ENCODE measurements around the gene ADAM15. TPM values are rescaled to one million over a fixed set of nuclear protein-coding genes. Genes with fewer than 3 reads are reported as not detected.
A peak's percentile ranks its signal among the peaks of the same experiment; 100 is the strongest.

ADAM15 gene
- total RNA-seq, 1 donor from 2014 or later: 15.7 TPM

DNA sequence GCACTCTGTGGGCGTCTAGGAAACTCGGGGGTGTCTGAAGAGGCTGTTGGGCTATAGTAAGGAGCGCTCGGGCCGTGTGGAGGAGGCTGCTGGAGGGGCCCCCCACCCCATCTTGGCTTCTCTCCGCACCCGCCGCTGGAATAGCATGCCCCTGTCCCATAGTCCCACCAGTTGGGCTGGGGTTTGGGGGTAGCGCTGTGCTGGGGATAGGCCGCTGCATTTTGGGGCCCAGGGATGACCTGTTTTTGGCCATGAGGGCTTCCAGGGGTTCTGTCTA, 28.0 kb downstream of the ADAM15 start:
- no peaks in the 10 kb centered on the region for H3K9me3 Mint-ChIP-seq
- H3K9me3 ChIP-seq (ENCODE audit: low read depth): no peaks in the 10 kb centered on the region
- no peak for DNase-seq (ENCODE audit: low spot score)
- H3K4me3 Mint-ChIP-seq: peak overlapping the region; percentile 94
- H3K4me1 Mint-ChIP-seq: peaks cover 53% of the 10 kb centered on the region
- peaks cover 78% of the 10 kb centered on the region for H3K27me3 ChIP-seq
- H3K4me1 ChIP-seq: peaks cover 31% of the 10 kb centered on the region
- no peaks in the 10 kb centered on the region for H3K36me3 Mint-ChIP-seq
- no peaks in the 10 kb centered on the region for H3K79me2 ChIP-seq (ENCODE audit: low read depth)
- peak overlapping the region; percentile 80 for H3K4me3 ChIP-seq
- TF ChIP-seq, protein P1, sequence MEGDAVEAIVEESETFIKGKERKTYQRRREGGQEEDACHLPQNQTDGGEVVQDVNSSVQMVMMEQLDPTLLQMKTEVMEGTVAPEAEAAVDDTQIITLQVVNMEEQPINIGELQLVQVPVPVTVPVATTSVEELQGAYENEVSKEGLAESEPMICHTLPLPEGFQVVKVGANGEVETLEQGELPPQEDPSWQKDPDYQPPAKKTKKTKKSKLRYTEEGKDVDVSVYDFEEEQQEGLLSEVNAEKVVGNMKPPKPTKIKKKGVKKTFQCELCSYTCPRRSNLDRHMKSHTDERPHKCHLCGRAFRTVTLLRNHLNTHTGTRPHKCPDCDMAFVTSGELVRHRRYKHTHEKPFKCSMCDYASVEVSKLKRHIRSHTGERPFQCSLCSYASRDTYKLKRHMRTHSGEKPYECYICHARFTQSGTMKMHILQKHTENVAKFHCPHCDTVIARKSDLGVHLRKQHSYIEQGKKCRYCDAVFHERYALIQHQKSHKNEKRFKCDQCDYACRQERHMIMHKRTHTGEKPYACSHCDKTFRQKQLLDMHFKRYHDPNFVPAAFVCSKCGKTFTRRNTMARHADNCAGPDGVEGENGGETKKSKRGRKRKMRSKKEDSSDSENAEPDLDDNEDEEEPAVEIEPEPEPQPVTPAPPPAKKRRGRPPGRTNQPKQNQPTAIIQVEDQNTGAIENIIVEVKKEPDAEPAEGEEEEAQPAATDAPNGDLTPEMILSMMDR (IDR thresholded peaks at IDR 0.05): no peak
- no peak for TF ChIP-seq EZH2phosphoT487 (IDR thresholded peaks at IDR 0.05)
- TF ChIP-seq EZH2 (IDR thresholded peaks at IDR 0.05): no peak
- H3K27ac Mint-ChIP-seq: peak overlapping the region; percentile 14
- peaks cover 21% of the 10 kb centered on the region for H4K20me1 ChIP-seq (ENCODE audit: low read depth)
- H3K4me2 ChIP-seq: peak overlapping the region; percentile 98
- no peak overlapping the region for H3K27ac ChIP-seq
- no peak overlapping the region for H3K9ac ChIP-seq
- H3K27me3 Mint-ChIP-seq (ENCODE audit: insufficient read depth, low read depth): peaks cover 49% of the 10 kb centered on the region
- no peaks in the 10 kb centered on the region for H3K36me3 ChIP-seq
- H2AFZ ChIP-seq (replicated peaks): peak overlapping the region; percentile 22
- peaks cover 66% of the 10 kb centered on the region for H3F3A ChIP-seq (ENCODE audit: low read depth)

GRCh38 chr1:155079487-155080311, 28.6 kb downstream of the ADAM15 start:
- H2AFZ ChIP-seq (replicated peaks): no peak overlapping the region
- no peaks in the 10 kb centered on the region for H3K9me3 ChIP-seq (ENCODE audit: low read depth)
- DNase-seq (ENCODE audit: low spot score): peak; percentile 46
- Mint-ChIP-seq H3K4me1 (peaks cover 58% of the 10 kb centered on the region), H3K4me3 (peak overlapping the region; percentile 94), H3K27ac (peak overlapping the region; percentile 14), H3K27me3 (ENCODE audit: insufficient read depth, low read depth) (peaks cover 52% of the 10 kb centered on the region), H3K36me3 (no peaks in the 10 kb centered on the region), H3K9me3 (no peaks in the 10 kb centered on the region)
- peaks cover 67% of the 10 kb centered on the region for H3F3A ChIP-seq (ENCODE audit: low read depth)
- no peak overlapping the region for H3K27ac ChIP-seq
- H3K27me3 ChIP-seq: peaks cover 78% of the 10 kb centered on the region
- peaks cover 21% of the 10 kb centered on the region for H4K20me1 ChIP-seq (ENCODE audit: low read depth)
- TF ChIP-seq, protein P1 (IDR thresholded peaks at IDR 0.05): no peak
- TF ChIP-seq EZH2 (IDR thresholded peaks at IDR 0.05) (peak; percentile 92), EZH2phosphoT487 (IDR thresholded peaks at IDR 0.05) (peak; percentile 62)
- no peak overlapping the region for H3K9ac ChIP-seq
- H3K79me2 ChIP-seq (ENCODE audit: low read depth): no peaks in the 10 kb centered on the region
- H3K4me2 ChIP-seq: peak overlapping the region; percentile 98
- H3K36me3 ChIP-seq: no peaks in the 10 kb centered on the region
- peak overlapping the region; percentile 80 for H3K4me3 ChIP-seq
- H3K4me1 ChIP-seq: peaks cover 34% of the 10 kb centered on the region

DNA sequence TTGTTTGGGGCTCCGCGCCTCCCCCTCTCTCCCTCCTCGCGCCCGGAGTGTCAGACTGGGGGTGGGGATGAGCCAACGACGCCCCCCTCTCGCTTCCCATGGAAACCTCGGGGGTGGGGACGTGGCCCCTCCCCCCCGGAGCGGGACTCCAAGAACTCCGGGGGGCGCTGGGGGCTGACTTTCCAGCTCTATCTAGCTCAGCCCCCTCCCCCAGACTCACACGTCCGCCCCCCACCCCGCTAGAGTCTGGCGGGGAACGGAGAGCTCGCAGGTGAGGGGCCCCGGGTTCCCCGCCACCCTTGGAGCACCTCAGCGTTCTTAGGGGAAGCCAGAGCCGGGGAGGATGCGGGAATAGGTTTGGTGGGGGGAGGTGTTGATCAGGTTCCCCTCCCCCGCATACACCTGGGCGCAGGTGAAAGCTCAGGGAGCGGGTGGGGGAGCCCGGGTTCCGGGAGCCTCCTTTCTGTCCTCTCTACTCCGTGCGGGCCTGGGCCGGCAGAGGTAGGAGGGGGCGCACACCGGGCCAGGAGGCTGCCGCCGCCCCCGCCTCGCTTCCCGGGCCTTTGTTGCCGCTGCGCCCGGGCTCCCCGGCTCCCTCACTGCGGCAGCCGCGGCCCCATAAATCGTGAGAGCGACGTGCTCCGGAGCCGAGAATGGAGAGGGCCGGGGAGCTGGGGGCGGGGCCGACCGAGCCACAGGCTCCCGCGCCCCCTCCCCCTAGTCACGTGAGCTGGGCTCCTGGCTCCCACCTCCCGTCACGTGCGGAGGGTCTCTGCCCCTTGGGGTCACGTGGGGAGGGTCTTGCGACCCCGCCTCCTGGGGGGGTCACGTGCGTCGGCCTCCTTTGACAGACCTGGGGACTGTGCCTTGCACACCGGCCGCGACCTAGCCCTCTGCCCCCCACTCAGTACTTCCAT, 29.5 kb downstream of the ADAM15 start:
- peak overlapping the region; percentile 82 for H3K4me3 Mint-ChIP-seq
- peak; percentile 95 for DNase-seq (ENCODE audit: low spot score)
- Histone ChIP-seq H3K4me3 (peak overlapping the region; percentile 80), H3F3A (ENCODE audit: low read depth) (peaks cover 70% of the 10 kb centered on the region), H2AFZ (replicated peaks) (peak overlapping the region; percentile 68), H3K36me3 (no peaks in the 10 kb centered on the region), H3K79me2 (ENCODE audit: low read depth) (no peaks in the 10 kb centered on the region), H3K27me3 (peaks cover 71% of the 10 kb centered on the region), H3K4me1 (peaks cover 34% of the 10 kb centered on the region), H4K20me1 (ENCODE audit: low read depth) (peaks cover 22% of the 10 kb centered on the region), H3K9ac (no peak overlapping the region), H3K4me2 (peak overlapping the region; percentile 98), H3K27ac (no peak overlapping the region), H3K9me3 (ENCODE audit: low read depth) (no peaks in the 10 kb centered on the region)
- no peak overlapping the region for H3K27ac Mint-ChIP-seq
- peaks cover 59% of the 10 kb centered on the region for H3K4me1 Mint-ChIP-seq
- no peaks in the 10 kb centered on the region for H3K36me3 Mint-ChIP-seq
- H3K9me3 Mint-ChIP-seq: no peaks in the 10 kb centered on the region
- TF ChIP-seq, protein P1 (IDR thresholded peaks at IDR 0.05): no peak
- TF ChIP-seq EZH2 (IDR thresholded peaks at IDR 0.05) (no peak), EZH2phosphoT487 (IDR thresholded peaks at IDR 0.05) (no peak)
- peaks cover 50% of the 10 kb centered on the region for H3K27me3 Mint-ChIP-seq (ENCODE audit: insufficient read depth, low read depth)

Data from neural progenitor cell (in vitro differentiated cells).